ENCODE results near the gene VWA7.

VWA7 gene

GRCh38 chr6:31717499-31718222 lies 59.5 kb downstream of the VWA7 start:
- DNase-seq (ENCODE audit: low read depth, low spot score) = no peak
- Histone ChIP-seq H3K9me3 (ENCODE audit: insufficient read depth, low read length) (no peaks in the 10 kb centered on the region), H3K27me3 (ENCODE audit: insufficient read depth, insufficient read length) (no peaks in the 10 kb centered on the region), H3K4me3 (ENCODE audit: insufficient read length, low read depth) (no peak overlapping the region), H3K9ac (ENCODE audit: insufficient read length, low read depth) (no peak overlapping the region), H3K4me1 (ENCODE audit: insufficient read depth, insufficient read length) (peaks cover 6% of the 10 kb centered on the region), H3K36me3 (ENCODE audit: insufficient read depth, insufficient read length, low read length) (no peaks in the 10 kb centered on the region)
- TF ChIP-seq SUZ12 (IDR thresholded peaks at IDR 0.05; ENCODE audit: extremely low read depth, insufficient read depth, insufficient read length) (no peak), YY1 (IDR thresholded peaks at IDR 0.05; ENCODE audit: insufficient read depth, insufficient read length) (no peak), ZNF274 (IDR thresholded peaks at IDR 0.05; ENCODE audit: low read depth, low read length) (no peak)
